Measurements from ENCODE around the gene COLEC11. TPM values are rescaled to one million over a fixed set of nuclear protein-coding genes. Genes with fewer than 3 reads are reported as not detected.
"Not testable (repeated sequence)": the region's sequence is repeated elsewhere in the genome, so short reads cannot be mapped to it uniquely, and the experiment has no call there.

Gene COLEC11
- total RNA-seq, 1 donor from 2014 or later, result not detected

DNA sequence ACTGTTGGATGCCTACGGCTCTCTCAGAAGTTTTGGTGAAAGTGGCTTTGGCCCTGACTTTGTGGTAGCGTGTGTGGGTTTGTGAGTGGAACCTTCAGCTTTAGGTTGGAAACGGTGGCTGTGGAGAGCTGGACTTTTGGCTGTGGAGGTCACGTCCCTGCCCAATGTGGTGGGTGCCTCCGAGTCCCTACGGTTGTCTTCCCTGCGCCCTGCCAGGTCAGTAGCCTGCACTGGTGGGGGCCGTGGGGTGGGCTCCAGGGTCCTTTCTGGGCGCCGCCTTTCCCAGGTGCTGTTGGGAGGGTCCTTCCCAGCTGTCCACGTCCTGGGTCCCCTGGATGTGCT lies 11.1 kb downstream of the COLEC11 start:
- no peak for ATAC-seq

DNA sequence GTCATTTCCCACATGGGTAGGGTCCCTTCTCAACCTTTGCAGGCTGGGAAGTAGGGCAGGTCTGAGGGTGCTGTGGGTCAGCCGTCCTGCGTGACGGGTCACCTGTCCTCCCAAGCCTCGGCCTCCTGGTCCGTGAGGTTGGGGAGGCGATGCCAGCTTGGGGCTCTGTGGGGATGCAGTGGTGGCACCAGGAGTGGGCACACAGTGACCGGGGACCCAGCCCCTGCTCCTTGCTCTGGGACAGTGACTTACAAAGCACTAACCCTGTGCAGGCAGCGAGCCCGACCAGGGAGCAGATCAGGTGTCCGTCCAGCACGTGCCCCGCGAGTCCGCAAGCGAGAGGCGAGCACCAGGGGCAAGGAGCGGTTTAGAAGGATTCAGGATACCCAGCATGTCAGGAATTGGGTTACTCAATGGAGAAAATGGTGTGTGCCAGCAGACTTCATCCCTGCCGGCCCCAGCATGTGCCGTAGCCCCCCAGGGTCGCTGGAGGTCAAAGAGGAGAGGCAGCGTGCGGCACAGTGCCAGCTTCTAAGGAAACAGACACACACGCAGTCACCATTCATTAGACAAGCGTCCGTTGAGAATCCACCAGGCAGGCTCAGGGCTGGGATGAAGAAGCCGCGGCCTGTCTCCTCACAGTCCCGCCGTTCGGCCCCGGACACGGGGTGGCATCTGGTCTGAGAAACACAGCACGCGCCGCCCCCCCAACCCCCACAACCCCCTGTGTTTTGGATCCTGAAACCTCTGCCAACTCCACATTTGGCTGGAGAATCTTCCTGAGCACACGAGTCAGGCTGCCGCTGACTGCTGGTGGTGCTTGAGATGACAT lies 11.7 kb downstream of the COLEC11 start:
- no peak for ATAC-seq

GRCh38 chr2:3608373-3609278 lies 13.7 kb downstream of the COLEC11 start:
- ATAC-seq, result no peak

DNA sequence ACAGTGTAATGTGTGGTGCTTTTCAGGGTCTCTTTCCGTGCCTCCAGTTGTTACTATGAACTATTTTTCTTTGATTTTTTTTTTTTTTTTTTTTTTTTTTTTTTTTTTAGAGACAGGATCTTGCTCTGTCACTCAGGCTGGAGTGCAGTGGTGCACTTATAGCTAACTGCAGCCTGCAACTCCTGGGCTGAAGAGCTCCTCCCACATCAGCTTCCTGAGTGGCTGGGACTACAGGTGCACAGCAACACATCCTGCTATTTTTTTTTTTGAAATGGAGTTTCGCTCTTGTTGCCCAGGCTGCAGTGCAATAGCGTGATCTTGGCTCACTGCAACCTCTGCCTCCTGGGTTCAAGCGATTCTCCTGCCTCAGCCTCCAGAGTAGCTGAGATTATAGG lies 14.4 kb downstream of the COLEC11 start:
- ATAC-seq, result not testable (repeated sequence)

GRCh38 chr2:3610415-3610814 lies 15.5 kb downstream of the COLEC11 start:
- ATAC-seq, result no peak

DNA sequence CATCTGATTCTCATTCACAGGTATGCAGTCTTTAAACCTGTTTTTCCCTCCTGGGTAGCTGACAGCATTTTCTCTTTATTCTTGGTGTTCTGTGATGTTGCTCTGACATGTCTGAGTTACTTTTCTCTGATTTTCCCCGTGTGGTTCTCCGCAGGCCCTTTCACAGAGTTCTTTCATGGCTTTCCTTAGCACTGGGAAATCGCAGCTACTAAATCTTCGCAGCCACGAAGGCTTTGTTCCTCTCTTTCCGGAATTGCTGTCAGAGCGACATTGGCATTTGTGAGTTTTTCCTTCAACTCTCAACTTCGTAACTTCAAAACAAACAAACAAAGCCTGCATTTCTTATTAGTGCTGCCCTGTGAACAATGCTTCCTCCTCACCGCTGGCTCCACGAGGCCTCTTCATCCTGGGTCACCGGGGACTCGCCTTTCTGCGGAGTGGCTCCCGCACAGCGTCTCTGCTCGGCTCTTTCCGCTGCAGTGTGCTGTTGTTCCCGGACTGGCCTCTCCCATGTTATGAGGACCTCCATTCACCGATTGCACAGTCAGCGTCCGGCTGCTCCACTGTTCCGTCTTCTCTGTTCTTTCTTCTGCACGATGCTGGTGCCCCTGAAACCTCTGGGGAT lies 16.1 kb downstream of the COLEC11 start:
- no peak for ATAC-seq

- no peak for ATAC-seq
Measured at GRCh38 chr2:3611589-3611988, 16.7 kb downstream of the COLEC11 start.

- no peak for ATAC-seq
Measured at GRCh38 chr2:3612639-3613523, 18.0 kb downstream of the COLEC11 start.

GRCh38 chr2:3613524-3613905 lies 18.6 kb downstream of the COLEC11 start:
- no peak for ATAC-seq

DNA sequence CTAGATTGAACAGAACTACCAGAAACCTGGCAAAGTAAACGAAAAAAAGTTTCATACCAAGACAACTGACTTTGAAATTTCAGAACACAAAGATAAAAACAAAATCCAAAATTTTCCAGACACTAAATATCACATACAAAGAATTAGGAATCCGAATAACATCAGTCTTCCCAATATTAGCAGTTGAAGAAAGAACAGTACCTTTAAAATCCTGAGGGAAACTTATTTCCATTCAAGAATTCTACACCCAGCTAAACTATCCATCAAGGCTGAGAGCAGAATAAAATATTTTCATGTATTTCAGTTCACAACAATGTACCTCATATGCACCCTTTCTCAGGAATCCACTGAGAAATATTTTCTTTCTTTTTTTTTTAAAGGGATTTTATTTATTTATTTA lies 19.8 kb downstream of the COLEC11 start:
- not testable (repeated sequence) for ATAC-seq

- not testable (repeated sequence) for ATAC-seq
Measured at GRCh38 chr2:3615541-3616200, 20.8 kb downstream of the COLEC11 start.

DNA sequence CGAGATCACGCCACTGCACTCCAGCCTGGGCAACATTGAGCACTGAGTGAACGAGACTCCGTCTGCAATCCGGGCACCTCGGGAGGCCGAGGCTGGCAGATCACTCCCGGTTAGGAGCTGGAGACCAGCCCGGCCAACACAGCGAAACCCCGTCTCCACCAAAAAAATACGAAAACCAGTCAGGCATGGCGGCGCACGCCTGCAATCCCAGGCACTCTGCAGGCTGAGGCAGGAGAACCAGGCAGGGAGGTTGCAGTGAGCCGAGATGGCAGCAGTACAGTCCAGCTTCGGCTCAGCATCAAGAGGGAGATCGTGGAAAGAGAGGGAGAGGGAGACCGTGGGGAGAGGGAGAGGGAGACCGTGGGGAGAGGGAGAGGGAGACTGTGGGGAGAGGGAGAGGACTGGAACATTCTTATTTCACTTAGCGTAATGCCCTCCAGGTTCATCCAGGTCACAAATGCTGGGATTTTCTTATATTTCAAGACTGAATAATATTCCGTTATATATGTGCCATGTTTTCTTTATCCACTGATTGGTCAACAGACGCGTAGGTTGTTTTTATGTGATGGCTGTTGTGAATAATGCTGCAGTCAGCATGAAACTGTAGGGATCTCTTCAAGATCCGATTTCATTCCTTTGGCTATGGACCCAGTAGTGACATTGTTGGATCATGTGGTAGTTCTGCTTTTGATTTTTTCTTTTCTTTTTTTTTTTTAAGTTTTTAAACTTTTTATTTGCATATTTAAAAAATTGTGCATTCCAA lies 21.7 kb downstream of the COLEC11 start:
- ATAC-seq, result not testable (repeated sequence)

DNA sequence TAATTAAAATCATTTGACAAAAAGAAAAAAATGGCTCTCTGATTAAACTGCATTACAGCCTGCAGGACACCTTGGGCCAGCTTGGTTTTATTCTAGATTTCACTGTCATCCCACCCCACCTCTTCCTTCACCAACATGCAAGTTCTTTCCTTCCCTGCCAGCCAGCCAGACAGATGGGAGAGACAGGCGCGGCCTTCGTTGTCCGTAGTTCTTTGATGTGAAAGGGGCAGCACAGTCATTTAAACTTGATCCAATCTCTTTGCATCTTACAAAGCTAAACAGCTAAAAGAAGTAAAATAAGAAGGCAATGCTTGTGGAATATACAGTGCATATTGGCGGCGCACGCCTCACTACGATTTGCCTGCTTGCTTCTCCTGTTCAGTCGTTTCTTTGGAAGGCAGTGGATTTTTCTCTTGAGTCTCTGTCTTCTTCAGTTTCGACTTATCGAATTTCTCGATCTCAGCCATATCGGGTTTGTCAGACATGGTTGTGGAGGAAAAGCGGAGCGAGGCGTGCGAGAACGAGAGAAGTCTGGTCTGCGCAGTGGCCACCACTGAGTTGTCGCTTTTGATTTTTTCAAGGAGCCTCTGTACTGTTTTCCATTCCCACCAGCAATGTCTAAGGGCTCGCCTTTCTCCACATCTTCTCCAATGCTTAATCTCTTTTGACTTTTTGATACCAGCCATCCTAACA lies 22.4 kb downstream of the COLEC11 start:
- no peak for ATAC-seq

DNA sequence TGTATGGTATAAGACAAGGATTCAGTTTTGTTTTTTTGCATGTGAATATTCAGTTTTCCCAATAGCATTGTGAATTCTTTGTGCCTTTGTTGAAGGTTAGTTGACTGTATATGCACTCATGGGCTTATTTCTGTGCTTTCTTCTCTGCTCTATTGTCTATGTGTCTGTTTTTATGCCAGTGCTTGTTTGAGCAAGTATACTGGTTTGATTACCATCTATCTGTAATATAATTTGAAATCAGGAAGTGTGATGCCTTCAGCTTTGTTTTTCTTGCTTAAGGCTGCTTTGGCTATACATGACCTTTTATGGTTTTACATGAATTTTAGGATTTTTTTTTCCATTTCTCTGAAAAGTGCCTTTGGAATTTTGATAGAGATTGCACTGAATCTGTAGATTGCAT lies 23.5 kb downstream of the COLEC11 start:
- no peak for ATAC-seq

- ATAC-seq, result no peak
Measured at GRCh38 chr2:3619033-3619432, 24.1 kb downstream of the COLEC11 start.

- ATAC-seq, result not testable (repeated sequence)
Measured at GRCh38 chr2:3619661-3620060, 24.7 kb downstream of the COLEC11 start.

DNA sequence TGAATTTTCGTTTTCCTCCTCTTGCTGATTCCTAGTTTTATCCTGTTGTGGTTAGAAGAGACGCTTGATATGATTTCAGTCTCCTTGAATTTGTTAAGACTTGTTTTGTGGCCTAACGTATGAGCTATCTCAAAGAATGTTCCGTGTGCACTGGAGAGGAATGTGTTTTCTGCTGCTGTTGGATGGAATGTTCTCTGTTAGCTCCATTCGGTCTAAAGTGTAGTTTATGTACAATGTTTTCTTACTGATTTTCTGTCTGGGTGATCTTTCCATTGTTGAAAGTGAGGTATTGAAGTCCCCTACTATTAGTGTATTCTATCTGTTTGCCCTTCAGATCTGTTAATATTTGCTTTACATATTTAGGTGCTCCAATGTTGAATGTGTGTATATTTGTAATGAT lies 25.9 kb downstream of the COLEC11 start:
- no peak for ATAC-seq

- ATAC-seq, result no peak
Measured at GRCh38 chr2:3622967-3623366, 28.1 kb downstream of the COLEC11 start.

DNA sequence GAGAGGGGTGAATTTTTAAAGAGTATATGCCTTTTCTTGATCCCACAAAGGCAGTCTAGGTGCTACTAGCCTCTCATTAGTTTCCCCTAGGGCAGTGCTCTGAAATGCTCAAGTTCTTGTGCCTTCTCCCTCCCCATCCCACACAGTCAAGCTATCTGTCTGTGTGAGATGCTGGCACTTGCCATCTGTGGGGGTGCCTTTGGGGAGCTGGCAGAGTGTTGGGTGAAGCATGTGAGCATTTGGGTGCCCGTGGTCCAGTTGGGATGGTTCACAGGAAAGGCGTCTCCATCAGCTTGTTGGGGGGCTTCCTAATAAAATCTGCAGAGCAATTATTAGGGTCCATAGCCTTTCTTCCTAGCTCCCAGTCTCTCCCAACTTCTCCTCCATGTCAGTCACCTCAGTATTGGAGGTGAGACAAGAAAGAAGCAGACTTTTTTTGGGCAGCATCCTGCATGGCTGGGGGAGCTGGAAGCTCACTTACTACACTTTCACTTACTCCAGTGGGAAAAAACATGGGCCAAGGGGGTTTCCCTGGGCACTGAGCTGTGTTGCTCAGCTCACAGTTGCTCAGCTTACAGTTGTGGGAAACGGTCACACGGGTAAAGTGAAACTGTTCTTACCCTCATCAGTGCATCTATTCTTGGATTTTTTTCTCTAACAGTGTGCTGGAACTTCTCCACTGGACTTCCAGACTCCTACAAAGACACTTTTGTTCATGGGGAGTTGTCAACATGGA lies 29.3 kb downstream of the COLEC11 start:
- ATAC-seq, result no peak

DNA sequence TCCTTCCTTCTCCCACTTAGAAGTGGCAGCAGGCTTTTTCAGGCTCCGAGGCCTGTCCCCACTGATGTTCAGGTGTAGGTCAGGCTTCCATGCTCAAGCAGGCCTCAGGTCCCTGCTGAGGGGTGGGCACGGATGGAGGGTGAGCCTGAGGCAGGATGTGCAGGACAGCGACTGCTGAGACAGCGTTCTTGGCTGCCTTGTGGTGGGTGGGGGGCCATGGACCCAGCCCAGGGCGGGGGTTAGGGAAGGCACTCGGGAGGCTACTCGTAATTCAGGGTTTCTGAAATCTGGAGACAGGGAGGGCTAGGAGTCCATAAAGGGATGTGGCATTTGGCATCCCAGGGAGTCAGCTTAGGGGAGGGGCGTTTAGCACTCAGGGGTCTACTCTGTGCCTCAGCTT lies 30.3 kb downstream of the COLEC11 start:
- ATAC-seq, result no peak

Data from esophagus mucosa (tissue), 1 donor.